ENCODE results near the gene VSTM2B.

Gene VSTM2B

DNA sequence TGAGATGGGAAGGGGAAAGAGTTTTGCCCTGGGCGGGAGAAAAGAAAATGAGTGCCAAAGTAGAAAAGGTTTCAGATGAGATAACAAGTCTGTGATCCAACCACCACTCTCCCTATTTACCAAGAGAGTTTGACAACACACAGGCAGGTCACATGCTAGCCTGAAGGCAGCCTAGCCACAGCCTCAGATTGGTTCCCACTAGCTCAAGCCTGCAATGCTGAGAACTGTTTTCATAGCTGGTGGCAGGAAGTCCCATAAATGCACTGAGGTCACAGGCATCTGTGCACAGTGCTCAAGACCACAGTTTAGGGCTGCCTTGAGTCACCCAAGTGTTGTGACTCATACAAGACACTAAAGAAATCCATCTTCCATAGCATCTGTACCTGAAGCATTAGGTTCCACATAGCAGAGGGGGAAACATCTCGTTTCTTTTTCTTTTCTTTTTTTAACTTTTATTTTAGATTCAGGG lies 61.8 kb downstream of the VSTM2B start:
- TF ChIP-seq, protein P1, sequence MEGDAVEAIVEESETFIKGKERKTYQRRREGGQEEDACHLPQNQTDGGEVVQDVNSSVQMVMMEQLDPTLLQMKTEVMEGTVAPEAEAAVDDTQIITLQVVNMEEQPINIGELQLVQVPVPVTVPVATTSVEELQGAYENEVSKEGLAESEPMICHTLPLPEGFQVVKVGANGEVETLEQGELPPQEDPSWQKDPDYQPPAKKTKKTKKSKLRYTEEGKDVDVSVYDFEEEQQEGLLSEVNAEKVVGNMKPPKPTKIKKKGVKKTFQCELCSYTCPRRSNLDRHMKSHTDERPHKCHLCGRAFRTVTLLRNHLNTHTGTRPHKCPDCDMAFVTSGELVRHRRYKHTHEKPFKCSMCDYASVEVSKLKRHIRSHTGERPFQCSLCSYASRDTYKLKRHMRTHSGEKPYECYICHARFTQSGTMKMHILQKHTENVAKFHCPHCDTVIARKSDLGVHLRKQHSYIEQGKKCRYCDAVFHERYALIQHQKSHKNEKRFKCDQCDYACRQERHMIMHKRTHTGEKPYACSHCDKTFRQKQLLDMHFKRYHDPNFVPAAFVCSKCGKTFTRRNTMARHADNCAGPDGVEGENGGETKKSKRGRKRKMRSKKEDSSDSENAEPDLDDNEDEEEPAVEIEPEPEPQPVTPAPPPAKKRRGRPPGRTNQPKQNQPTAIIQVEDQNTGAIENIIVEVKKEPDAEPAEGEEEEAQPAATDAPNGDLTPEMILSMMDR (IDR thresholded peaks at IDR 0.05; ENCODE audit: control insufficient read depth, extremely low read depth, insufficient read depth) = no peak
- no peak for DNase-seq (ENCODE audit: low read depth)
- no peak overlapping the region for H3K4me3 ChIP-seq (ENCODE audit: low read depth, low read length)

DNA sequence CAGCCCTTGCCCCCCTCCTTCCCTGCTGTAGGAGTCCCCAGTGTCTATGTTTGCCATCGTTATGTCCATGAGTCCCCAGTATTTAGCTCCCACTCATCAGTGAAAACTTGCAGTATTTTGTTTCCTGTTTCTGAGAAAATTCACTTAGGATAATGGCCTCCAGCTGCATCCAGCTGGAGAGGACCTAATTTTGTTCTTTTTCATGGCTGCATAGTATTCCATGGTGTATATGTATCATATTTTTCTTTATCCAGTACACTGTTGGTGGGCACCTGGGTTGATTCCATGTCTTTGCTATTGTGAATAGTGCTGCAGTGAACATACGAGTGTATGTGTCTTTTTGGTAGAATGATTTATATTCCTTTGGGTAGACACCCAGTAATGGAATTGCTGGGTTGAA lies 62.3 kb downstream of the VSTM2B start:
- no peak overlapping the region for H3K4me3 ChIP-seq (ENCODE audit: low read depth, low read length)
- no peak for DNase-seq (ENCODE audit: low read depth)
- TF ChIP-seq, protein P1 (IDR thresholded peaks at IDR 0.05; ENCODE audit: control insufficient read depth, extremely low read depth, insufficient read depth) = no peak

DNA sequence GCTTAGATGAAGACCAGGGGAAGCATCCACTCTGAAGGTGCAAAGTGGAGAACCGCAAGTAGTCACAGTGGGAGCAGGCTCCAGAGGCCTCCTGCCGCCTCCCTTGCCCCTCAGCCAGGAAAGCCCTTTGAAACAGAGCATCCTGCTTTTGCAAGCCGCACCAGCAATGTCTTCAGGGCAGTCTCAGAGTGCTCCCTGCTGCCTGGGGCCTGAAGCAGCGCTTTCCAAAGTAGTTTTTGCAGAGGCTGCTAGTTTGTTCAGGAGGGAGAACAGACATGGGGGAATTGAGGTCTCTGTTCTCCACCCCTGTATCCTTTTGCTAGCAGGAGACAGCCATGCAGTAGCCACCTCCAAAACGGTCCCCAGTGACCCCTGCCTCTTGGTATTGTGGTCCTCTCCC lies 64.5 kb downstream of the VSTM2B start:
- TF ChIP-seq, protein P1 (IDR thresholded peaks at IDR 0.05; ENCODE audit: control insufficient read depth, extremely low read depth, insufficient read depth) = no peak
- no peak for DNase-seq (ENCODE audit: low read depth)
- H3K4me3 ChIP-seq (ENCODE audit: low read depth, low read length) = no peak overlapping the region

GRCh38 chr19:29591670-29592069 lies 65.9 kb downstream of the VSTM2B start:
- TF ChIP-seq, protein P1 (IDR thresholded peaks at IDR 0.05; ENCODE audit: control insufficient read depth, extremely low read depth, insufficient read depth) = no peak
- no peak for DNase-seq (ENCODE audit: low read depth)
- H3K4me3 ChIP-seq (ENCODE audit: low read depth, low read length) = no peak overlapping the region

GRCh38 chr19:29593869-29594268 lies 68.1 kb downstream of the VSTM2B start:
- no peak overlapping the region for H3K4me3 ChIP-seq (ENCODE audit: low read depth, low read length)

GRCh38 chr19:29596080-29596727 lies 70.4 kb downstream of the VSTM2B start:
- no peak overlapping the region for H3K4me3 ChIP-seq (ENCODE audit: low read depth, low read length)
- DNase-seq (ENCODE audit: low read depth) = no peak
- TF ChIP-seq, protein P1 (IDR thresholded peaks at IDR 0.05; ENCODE audit: control insufficient read depth, extremely low read depth, insufficient read depth) = no peak

More at GRCh38 chr19:29593869-29594268, 68.1 kb downstream of the VSTM2B start:
- DNase-seq (ENCODE audit: low read depth) = no peak
- TF ChIP-seq, protein P1 (IDR thresholded peaks at IDR 0.05; ENCODE audit: control insufficient read depth, extremely low read depth, insufficient read depth) = no peak
